Activated T-helper 1 cell treated with anti-CD3 and anti-CD28 coated beads, Interleukin-12 subunit alpha, Interleukin-12 subunit beta, Interleukin-2, Interleukin-4 antibody, amounts not matched to agents 30 ng/mL and 10 ng/mL and 1 ng/mL, durations not matched to agents 14 hours and 24 hours and 36 hours (primary cell): ENCODE results near the gene OSCP1. TPM values are rescaled to one million over a fixed set of nuclear protein-coding genes. Genes with fewer than 3 reads are reported as not detected.

Experiments
- DNase-seq: peaks from one replicate; pipeline ENCODE4 v3.0.0; 2021; ENCODE audit warnings: low spot score
- H3K27ac Mint-ChIP-seq: one replicate; pipeline ENCODE4 v1.8.0; 2021; ENCODE audit warnings: mild to moderate bottlenecking, mixed read lengths
- H3K27me3 Mint-ChIP-seq: one replicate; pipeline ENCODE4 v1.8.0; 2022; ENCODE audit warnings: mild to moderate bottlenecking, moderate library complexity, mixed read lengths; ENCODE audit not compliant: insufficient read depth
- H3K36me3 Mint-ChIP-seq: one replicate; pipeline ENCODE4 v1.8.0; 2021; ENCODE audit warnings: low read depth, mixed read lengths
- H3K4me1 Mint-ChIP-seq: one replicate; pipeline ENCODE4 v1.8.0; 2021; ENCODE audit warnings: low read depth, mixed read lengths
- H3K4me3 Mint-ChIP-seq: one replicate; pipeline ENCODE4 v1.8.0; 2021; ENCODE audit warnings: mild to moderate bottlenecking, moderate library complexity, mixed read lengths
- H3K9me3 Mint-ChIP-seq: one replicate; pipeline ENCODE4 v1.8.0; 2021; ENCODE audit warnings: mixed read lengths
- intact Hi-C: fragments of 100-400 bp; cut with micrococcal nuclease; formaldehyde crosslinking; loops from one replicate; pipeline ENCODE4 v1.15.1; 2024
- total RNA-seq: library from RNA; stranded (reverse); gene quantifications from 2 replicates; pipeline ENCODE4 v1.2.3, GENCODE V29; 2022

OSCP1 gene
- total RNA-seq, 1 donor from 2014 or later, result 0.96 TPM

DNA sequence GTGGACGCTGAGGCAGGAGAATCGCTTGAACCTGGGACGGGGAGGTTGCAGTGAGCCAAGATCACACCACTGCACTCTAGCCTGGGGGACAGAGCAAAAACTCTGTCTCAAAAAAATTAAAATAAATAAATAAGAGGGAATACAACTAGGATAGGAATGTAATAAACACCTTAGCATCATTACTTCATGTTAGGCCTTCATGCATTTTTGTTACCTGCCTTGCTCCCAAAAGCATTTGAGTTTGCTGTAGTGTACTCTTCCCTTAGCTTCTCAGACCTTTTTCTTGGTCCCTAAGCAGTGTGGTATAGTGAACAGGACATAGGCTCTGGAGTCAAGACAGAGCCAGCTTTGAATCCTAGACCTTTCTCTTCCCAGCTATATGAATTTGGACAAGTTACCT, 2.8 kb upstream of the OSCP1 start:
- H3K4me3 Mint-ChIP-seq, result no peak overlapping the region
- no peak for DNase-seq
- no peaks in the 10 kb centered on the region for H3K9me3 Mint-ChIP-seq
- H3K27ac Mint-ChIP-seq, result no peak overlapping the region
- intact Hi-C loops, result loop anchor here (10.0 kb wide), 2 partner anchors 1022 to 1598 kb away; partner anchors contain the start of genes SMIM12 and ZC3H12A
- H3K36me3 Mint-ChIP-seq, result peaks cover 24% of the 10 kb centered on the region
- peaks cover 30% of the 10 kb centered on the region for H3K4me1 Mint-ChIP-seq
- H3K27me3 Mint-ChIP-seq, result no peaks in the 10 kb centered on the region

DNA sequence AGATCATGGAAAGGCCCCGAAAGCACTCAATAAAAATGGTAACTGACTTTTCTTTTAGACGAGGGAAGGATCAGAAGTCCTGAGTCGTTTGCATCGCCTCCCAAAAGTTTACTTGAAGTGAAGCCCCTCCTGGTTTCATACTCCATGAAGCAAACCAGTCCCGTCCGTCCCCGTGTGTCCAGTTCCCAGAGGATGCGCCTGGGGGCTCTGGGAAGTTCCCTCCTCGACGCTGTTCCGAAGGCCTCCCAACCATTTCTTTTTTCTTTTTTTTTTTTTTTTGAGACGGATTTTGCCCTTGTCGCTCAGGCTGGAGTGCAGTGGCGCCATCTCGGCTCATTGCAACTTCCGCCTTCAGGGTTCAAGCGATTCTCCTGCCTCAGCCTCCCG, 661 bp upstream of the OSCP1 start:
- Mint-ChIP-seq H3K4me1 (peaks cover 12% of the 10 kb centered on the region), H3K4me3 (peak overlapping the region; percentile 86), H3K27ac (peak overlapping the region; percentile 82), H3K36me3 (peaks cover 10% of the 10 kb centered on the region), H3K9me3 (no peaks in the 10 kb centered on the region), H3K27me3 (no peaks in the 10 kb centered on the region)
- intact Hi-C loops, result loop anchor here (1.0 to 10.0 kb wide), 6 partner anchors 8 to 1596 kb away; partner anchors contain the start of genes ADPRS, MRPS15, SMIM12 and ZC3H12A
- no peak for DNase-seq

DNA sequence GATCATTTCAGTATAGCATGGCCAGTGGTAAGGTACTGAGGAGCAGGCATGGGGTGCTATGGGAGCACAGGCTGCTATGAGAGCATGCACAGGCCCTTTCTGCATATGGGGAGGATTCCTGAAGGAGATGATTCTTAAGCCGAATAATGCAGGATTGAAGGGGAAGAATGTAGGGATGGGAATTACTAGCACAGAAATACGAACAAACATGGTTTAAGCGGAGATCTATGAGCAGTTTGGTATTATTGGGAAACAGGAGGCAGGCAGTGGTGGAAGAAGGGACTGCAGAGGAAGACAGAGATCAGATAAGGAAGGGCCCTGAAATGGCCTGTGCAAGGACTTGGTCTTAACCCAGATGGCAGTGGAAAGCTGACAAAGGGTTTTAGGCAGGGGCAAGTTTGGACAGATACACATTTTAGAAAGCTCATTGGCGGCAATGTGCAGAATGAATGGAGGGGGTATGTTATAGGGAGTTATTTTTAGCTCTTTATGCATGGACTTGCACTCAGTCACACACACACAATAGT, 1.7 kb downstream of the OSCP1 start:
- Mint-ChIP-seq H3K4me1 (peaks cover 11% of the 10 kb centered on the region), H3K9me3 (no peaks in the 10 kb centered on the region), H3K27ac (no peak overlapping the region), H3K36me3 (peaks cover 3% of the 10 kb centered on the region), H3K4me3 (no peak overlapping the region), H3K27me3 (peaks cover 2% of the 10 kb centered on the region)
- intact Hi-C loops, result no loop called here
- no peak for DNase-seq

DNA sequence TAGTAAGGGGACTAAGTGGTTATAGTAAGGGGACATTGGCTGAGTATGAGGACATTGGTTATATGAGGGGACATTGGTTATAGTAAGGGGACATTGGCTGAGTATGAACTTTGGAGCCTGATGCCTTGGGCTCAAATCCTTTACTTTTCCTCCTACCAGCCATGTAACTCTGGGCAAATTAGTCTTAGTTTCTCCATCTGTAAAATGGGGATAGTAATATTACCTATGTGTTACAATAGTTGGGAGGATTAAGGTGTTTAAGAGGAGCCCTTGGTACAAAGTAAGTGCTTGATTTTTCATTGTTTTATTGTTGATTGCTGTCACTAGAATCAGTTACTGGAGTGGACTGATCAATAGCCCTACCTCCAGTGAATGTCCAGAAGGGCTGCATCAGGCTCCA, 2.8 kb downstream of the OSCP1 start:
- Mint-ChIP-seq H3K36me3 (peaks cover 2% of the 10 kb centered on the region), H3K9me3 (no peaks in the 10 kb centered on the region), H3K4me1 (peaks cover 11% of the 10 kb centered on the region), H3K4me3 (no peak overlapping the region), H3K27ac (no peak overlapping the region), H3K27me3 (peaks cover 3% of the 10 kb centered on the region)
- DNase-seq, result no peak
- intact Hi-C loops, result no loop called here

DNA sequence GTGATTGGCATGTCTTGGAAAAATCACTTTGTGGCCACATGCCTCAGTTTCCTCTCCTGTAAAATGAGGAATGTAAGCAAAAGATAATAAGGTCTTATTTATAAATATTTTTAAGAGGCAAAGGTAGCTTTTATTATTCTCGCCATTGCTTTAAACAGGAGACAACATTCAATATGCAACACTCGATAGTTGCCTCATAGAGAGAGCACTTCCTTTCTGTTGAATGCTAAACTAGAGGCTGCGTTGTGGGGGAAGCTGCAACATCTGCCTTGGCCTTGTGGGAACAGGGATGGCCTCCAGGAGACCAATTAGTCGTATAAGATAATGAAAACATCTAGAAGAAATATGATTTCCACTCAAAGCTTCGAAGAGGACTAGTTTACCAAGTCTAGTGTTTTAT, 3.5 kb downstream of the OSCP1 start:
- intact Hi-C loops, result no loop called here
- Mint-ChIP-seq H3K36me3 (no peaks in the 10 kb centered on the region), H3K4me1 (peaks cover 11% of the 10 kb centered on the region), H3K4me3 (no peak overlapping the region), H3K27ac (no peak overlapping the region), H3K27me3 (peaks cover 3% of the 10 kb centered on the region), H3K9me3 (no peaks in the 10 kb centered on the region)
- DNase-seq, result no peak

DNA sequence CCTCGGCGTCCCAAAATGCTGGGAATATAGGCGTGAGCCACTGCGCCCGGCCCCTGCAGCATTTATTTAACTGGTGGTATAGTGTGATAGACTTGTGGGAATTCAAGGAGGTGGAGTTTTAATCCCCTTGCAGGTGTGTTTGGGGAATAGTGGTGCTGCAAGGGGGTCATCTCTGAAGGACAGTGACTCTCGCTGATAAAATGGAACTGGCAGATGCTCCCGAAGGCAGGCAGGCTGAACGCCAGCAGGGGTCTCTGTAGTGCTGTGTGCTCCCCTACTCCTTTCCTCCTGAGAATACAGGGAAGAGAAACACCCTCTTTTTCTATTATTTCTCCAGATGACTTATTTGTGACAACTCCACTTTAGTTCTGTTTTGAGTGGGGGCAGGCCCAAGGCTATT, 4.0 kb downstream of the OSCP1 start:
- no peaks in the 10 kb centered on the region for H3K9me3 Mint-ChIP-seq
- no peaks in the 10 kb centered on the region for H3K36me3 Mint-ChIP-seq
- intact Hi-C loops, result no loop called here
- H3K4me1 Mint-ChIP-seq, result peaks cover 6% of the 10 kb centered on the region
- no peak for DNase-seq
- no peak overlapping the region for H3K27ac Mint-ChIP-seq
- peaks cover 3% of the 10 kb centered on the region for H3K27me3 Mint-ChIP-seq
- H3K4me3 Mint-ChIP-seq, result no peak overlapping the region

DNA sequence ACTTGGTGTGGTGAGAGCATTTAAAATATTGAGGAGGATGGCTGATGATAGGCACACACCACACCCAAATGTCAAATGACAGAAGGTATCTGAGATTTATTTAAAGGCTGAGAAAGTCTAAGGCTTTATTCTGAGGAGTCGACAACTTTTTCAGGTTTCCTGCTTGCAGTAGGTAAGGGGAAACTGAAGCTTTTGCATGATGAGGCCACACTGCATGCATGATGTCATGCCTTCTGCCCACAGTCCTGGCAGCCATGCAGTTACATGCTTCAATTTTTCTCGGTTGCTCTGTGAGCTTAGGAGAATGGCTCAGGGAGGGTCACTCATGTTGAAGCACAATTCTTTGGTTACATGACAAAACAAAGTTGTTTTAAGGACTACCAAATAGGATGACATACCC, 7.0 kb downstream of the OSCP1 start:
- Mint-ChIP-seq H3K36me3 (no peaks in the 10 kb centered on the region), H3K4me1 (no peaks in the 10 kb centered on the region), H3K27ac (no peak overlapping the region), H3K9me3 (no peaks in the 10 kb centered on the region), H3K27me3 (peaks cover 12% of the 10 kb centered on the region), H3K4me3 (no peak overlapping the region)
- DNase-seq, result no peak
- intact Hi-C loops, result no loop called here

DNA sequence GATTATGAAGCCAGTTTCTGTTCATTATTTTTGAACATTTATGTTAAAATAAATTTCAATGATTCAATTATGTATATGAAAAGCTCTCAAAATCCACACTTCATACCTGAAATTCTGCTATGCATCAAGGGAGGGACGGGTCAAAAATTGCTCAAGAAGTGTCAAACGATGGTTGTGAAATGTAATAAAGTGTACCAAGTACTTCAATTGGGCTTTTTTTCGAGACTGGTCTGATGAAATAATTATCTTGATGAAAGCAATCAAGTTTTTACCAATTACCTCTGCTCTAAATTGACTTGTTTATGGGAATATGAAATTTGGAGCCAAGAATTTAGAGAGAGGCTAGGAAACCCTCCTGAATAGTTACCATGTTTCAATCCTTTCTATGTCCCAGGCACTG, 7.9 kb downstream of the OSCP1 start:
- Mint-ChIP-seq H3K36me3 (no peaks in the 10 kb centered on the region), H3K27ac (no peak overlapping the region), H3K4me1 (no peaks in the 10 kb centered on the region), H3K4me3 (no peak overlapping the region), H3K27me3 (peaks cover 12% of the 10 kb centered on the region), H3K9me3 (no peaks in the 10 kb centered on the region)
- intact Hi-C loops, result no loop called here
- no peak for DNase-seq

DNA sequence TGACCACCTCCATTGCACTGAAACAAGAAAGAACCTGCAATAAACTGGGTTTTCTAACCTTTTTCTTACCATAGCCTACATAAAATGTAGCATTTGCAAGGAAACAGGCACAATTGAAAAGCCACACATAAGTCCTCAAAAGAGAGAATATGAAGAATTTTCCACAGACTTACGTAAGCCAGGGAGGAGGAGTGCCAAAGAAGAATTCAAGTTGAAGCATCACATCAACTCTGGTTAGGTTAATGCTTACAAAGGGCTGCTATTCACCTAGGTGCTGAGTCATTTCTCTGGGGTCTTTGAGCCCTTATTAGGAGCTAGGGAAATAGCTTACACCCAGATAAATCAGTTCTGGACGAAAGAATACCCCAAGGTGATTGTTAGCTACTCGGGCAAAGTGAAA, 9.6 kb downstream of the OSCP1 start:
- Mint-ChIP-seq H3K9me3 (no peaks in the 10 kb centered on the region), H3K27ac (no peak overlapping the region), H3K4me1 (no peaks in the 10 kb centered on the region), H3K27me3 (peaks cover 12% of the 10 kb centered on the region), H3K4me3 (no peak overlapping the region), H3K36me3 (no peaks in the 10 kb centered on the region)
- DNase-seq, result no peak
- intact Hi-C loops, result no loop called here

DNA sequence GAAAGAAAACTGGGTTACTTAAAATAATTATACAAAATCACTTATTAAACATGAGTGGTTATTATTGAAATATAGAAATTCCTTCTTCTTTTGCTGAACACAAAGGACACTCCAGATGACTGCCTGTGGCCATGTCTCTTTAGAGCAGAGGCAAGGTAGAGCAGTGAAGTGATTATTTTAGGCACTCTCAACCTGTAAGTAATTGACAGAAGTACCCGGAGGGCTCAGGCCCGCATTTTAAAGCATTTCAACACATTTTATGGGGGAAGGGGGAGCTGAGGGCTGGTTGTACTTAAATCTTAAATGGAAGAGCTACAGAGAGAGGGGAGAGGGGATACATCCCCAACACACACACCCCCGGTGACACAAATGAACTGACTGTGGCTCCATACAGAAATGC, 10.2 kb downstream of the OSCP1 start:
- no peaks in the 10 kb centered on the region for H3K4me1 Mint-ChIP-seq
- no peaks in the 10 kb centered on the region for H3K36me3 Mint-ChIP-seq
- no peak overlapping the region for H3K27ac Mint-ChIP-seq
- H3K9me3 Mint-ChIP-seq, result no peaks in the 10 kb centered on the region
- H3K4me3 Mint-ChIP-seq, result no peak overlapping the region
- no peak for DNase-seq
- H3K27me3 Mint-ChIP-seq, result peaks cover 12% of the 10 kb centered on the region
- intact Hi-C loops, result no loop called here

DNA sequence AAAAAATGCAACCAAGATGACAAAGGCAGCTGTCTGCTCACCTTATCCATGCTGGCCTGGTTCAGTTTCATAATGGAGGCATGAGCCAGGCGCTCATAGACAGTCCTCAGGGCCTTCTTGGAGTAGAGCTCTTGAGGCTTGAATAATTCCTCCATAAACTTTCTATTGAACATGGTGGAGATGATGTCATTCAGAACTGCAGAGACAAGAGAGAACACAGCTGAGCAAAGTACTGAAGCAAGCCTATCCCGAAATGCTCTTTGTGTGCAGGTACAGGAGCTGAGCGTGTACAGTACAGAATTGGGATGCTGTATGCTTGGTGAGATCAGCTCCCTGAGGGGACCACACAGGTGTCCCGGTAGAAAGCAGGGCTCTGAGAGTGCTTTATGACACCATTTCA, 11.5 kb downstream of the OSCP1 start:
- no peaks in the 10 kb centered on the region for H3K4me1 Mint-ChIP-seq
- no peaks in the 10 kb centered on the region for H3K36me3 Mint-ChIP-seq
- intact Hi-C loops, result no loop called here
- H3K9me3 Mint-ChIP-seq, result no peaks in the 10 kb centered on the region
- H3K4me3 Mint-ChIP-seq, result no peak overlapping the region
- peaks cover 14% of the 10 kb centered on the region for H3K27me3 Mint-ChIP-seq
- H3K27ac Mint-ChIP-seq, result no peak overlapping the region
- DNase-seq, result no peak

DNA sequence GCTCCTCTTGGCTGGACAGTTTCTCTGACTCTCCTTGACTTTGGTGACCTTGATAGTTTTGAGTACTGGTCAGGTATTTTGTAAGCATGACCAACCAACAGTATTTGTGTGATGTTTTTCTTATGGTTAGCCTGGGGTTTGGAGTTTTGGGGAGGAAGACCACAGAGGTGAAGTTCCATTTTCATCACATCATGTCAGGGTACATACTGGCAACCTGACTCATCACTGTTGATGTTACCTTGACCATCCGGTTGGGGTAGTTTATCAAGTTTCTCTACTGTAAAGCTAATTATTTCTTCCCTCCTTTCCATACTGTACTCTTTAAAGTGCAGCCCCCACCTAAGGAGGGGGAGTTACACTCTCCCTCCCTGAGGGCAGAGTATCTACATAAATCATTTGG, 13.4 kb downstream of the OSCP1 start:
- DNase-seq, result no peak
- intact Hi-C loops, result no loop called here
- no peak overlapping the region for H3K4me3 Mint-ChIP-seq
- H3K9me3 Mint-ChIP-seq, result no peaks in the 10 kb centered on the region
- H3K4me1 Mint-ChIP-seq, result no peaks in the 10 kb centered on the region
- no peaks in the 10 kb centered on the region for H3K36me3 Mint-ChIP-seq
- no peak overlapping the region for H3K27ac Mint-ChIP-seq
- H3K27me3 Mint-ChIP-seq, result peaks cover 14% of the 10 kb centered on the region

DNA sequence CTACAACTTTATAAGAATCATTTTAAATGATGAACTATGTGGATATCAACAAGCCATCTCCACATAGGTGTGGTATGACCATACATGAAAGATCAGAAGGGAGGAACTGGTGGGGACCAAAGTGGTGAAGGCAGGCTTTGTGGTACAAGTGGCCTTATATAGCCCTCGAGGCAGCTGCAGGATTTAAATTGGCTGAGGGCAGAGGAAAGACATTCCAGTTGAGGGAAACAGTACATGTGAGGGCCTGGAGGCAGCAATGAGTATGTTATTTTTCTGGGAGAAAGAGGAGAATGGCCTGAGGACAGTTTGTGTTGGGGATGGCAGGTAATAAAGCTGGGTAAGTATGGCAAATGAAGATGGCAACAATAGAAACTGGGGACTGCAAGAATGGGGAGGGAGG, 17.1 kb downstream of the OSCP1 start:
- Mint-ChIP-seq H3K4me3 (no peak overlapping the region), H3K4me1 (no peaks in the 10 kb centered on the region), H3K27ac (no peak overlapping the region), H3K27me3 (peaks cover 9% of the 10 kb centered on the region), H3K9me3 (no peaks in the 10 kb centered on the region), H3K36me3 (no peaks in the 10 kb centered on the region)
- intact Hi-C loops, result no loop called here
- DNase-seq, result no peak

DNA sequence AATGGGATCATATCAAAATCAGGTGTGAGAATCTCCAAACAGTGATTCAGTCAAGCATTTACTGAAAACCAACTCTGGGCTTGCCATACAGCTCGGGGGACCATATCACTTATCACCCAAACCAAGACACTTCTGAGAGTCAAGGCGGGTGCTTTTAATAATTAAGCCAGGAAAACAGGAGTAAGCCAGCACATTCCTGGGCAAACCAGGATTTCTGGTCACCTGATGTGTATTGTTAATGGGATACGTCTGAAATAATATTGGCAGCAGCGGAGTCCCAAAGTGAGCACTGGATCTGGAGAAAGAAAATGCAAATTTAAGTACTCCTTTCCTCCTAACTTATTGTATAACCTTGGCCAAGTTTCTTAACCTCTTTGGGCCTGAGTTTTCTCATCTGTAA, 17.6 kb downstream of the OSCP1 start:
- H3K4me3 Mint-ChIP-seq, result no peak overlapping the region
- no peaks in the 10 kb centered on the region for H3K4me1 Mint-ChIP-seq
- peaks cover 9% of the 10 kb centered on the region for H3K27me3 Mint-ChIP-seq
- intact Hi-C loops, result no loop called here
- no peak for DNase-seq
- no peak overlapping the region for H3K27ac Mint-ChIP-seq
- no peaks in the 10 kb centered on the region for H3K36me3 Mint-ChIP-seq
- no peaks in the 10 kb centered on the region for H3K9me3 Mint-ChIP-seq
